ENCODE measurements around the gene VWCE.
"Not testable (repeated sequence)": the region's sequence is repeated elsewhere in the genome, so short reads cannot be mapped to it uniquely, and the experiment has no call there.

VWCE gene

DNA sequence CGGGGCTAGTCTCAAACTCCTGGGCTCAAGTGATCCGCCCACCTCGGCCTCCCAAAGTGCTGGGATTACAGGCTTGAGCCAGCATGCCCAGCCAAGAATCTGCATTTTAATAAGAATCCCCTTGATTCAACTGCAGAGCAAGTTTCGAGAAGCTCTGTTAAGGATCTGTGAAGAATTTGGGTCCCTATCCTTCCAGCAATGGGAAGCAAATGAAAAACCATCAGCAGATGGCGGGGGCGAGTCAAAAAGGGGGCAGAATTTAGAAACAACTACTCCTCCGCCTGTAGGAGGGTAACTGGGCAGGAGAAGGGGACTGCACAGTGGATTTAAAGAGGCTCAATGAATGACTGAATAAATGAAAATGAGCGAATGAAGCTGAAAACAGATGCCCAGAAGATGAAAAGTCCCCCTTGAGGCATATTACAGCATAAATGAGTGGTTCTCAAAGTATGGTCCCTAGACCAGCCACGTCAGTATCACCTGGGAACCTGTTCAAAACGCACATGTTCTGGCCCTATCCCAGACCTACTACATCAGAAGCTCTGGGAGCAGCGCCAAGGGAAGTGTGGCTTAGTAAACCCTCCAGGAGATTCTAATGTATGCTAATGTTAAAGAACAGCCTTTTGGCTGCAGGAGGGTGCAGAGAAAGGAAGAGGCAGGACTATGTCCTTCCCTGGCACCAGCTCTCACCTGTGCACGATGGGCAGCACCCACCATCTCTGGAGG is 15.0 kb downstream of the VWCE start:
- no peak for DNase-seq

DNA sequence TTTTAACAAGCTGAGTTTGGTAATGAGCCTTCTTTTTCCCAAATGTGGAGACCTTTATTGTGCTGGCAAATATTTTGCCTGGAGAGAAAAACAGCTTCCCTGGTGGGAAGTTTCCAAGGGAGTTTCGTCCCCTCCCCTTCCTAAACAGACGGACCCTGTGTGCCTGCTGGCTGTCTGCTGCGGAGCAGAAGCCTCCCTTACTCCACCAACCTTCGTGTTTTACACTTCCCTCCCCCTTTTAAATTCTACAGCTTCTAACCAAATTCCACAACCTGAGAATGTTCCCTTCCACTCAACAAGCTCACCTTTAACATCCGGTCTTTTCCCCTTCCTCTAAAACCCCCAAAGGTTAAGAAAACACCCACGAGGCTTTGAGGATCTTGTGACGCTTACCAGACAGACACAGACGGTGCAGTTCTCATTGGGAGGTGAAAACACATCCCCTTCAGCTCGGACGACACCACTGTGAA is 17.1 kb downstream of the VWCE start:
- DNase-seq = no peak

DNA sequence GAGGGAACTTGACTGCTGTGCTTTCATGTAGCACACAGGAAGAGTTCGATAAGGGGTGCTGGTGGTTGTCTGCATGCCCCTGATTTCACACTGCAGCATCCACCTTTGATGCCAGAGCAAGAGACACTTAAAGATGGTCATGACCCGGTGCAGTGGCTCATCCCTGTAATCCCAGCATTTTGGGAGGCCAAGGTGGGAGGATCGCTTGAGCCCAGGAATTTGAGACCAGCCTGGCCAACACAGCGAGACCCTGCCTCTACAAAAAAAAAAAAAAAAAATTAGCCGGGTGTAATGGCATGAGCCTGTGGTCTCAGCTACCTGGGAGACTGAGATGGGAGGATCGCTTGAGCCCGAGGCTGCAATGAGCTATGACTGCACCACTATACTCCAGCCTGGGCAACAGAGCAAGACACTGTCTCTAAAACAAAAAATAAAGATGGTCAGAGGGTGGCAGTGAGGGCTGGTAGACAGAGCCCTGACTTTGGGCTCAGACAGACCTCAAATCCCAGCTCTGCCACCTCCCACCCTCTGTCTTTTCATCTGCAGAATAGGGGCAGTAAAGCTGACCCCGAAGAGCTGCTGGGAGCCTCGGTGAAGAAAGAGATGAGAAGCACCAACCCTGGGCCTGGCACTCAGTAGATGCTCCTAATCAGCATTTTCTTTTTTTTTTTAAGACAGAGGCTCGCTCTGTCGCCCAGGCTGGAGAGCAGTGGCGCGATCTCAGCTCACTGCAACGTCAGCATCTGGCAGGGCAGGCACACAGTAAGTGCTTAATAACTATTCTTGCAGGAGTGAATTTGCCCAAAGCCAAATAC is 17.7 kb downstream of the VWCE start:
- no peak for DNase-seq

DNA sequence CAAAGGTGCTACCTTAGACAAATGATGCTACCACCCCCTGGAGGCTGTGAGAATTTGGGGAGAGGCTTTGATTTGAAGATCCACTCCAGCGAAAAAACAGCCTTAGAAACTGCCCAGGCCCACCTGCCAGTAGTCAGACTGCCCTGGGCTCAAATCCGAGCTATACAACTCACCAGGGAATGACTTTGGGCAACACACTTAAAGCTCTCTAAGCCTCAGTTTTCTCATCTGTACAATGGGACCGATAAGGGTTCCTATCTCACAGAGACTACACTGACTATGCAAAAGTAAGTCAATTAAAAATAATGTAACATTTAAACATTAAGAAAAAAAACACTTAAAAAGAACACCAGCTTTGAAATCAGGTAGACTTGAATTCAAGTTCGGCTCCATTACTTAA is 19.9 kb downstream of the VWCE start:
- DNase-seq = no peak

DNA sequence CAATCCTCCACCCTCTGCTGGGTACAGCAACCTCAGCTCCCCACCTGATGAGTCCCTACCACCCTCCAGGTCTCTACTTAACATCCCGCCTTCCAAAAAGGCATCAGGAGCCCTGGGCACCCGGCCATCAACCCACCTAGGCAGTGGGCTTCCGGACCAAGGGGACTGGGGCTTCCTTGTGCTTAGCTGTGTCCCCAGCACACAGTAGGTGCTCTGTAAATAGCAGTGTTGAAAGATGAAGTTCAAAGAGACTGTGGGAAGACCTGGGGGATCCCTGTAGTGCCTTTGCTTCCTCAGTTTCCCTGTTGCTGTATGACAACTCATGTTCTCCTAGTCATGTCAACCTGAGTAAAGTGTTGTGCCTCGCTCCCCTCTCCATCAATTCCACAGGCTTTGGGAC is 21.0 kb downstream of the VWCE start:
- DNase-seq = no peak

DNA sequence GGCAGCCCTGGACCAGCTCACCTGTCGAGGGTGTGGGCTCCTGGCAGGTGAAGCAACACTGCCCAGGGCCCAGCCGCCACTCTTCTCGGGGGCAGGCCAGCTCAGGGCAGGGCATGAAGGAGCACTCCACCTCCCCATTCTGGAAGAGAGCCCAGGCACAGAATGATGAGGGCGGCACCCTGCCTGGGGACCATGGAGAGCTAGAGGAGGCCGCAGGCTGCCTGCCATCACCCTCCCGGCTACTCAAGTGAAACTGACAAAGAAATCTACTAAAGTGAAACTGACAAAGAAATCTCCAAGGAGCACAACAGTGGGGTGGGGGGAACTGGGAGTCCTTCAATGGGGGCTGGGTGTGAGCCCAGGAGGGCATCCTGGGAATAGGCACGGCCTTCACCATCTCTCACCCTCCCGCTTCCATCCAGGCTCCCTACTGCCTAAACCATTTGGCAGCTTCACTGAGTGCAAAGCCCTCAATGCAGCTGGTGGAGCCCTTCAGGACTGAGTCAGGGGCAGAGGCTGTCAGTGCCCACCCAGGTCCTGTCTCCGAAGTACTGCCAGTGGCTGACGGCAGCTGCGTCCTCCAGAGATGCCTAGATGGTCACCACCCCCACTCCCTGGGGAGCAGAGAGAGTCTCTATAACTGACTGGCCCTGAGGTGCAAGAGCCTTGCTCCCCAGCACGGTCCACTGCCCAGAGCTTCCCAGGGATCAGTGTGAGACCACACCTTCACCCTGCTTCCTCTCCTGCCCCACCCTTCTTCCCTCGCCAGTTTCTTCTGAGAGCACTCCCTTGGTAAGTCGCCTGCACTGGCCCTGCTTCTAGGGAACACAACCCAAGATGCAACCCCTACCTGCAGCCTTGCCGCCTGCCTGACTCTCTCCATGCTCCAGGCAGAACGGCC is 21.7 kb downstream of the VWCE start:
- DNase-seq = no peak

DNA sequence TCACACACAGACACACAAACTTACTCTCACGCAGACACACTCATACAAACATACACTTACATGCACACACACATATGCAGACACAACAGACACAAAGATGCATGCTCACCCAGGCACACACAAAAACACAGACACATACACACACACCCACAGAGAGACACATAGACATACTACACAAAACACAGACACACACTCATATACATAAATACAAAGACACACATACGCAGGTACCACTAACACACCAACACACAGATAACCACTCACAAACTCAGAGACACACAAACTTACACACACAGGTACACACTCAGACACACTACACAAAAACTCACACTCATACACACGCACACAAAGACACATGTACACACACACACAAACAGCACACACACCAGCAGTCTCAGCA is 22.4 kb downstream of the VWCE start:
- DNase-seq = no peak

DNA sequence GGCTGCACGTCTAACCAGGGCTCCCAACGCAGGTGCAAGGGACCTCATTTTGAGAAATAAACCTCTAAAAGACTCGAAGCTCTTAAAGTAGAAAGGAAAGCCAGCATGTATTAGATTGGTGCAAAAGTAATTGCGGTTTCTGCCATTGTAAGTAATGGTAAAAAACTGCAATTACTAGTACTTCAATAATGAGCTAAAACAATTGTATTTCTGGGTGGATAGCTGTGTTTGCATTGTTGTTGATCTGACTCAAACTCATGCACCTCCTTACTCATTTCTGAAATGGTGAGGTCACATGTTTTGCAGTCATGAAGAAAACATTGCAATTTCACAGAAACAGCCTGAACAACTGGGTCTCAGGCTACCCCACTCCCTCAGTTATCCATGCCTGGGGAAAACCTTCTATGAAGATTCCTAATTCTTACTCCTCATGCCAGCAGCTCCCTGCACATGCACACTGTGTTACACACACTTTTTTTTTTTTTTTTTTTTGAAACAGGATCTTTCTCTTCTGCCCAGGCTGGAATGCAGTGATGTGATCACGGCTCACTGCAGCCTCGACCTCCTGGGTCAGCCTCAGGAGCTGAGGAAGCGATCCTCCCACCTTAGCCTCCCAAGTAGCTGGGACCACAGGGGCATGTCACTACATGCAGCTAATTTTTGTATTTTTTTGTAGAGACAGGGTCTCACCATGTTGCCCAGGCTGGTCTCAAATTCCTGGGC is 24.6 kb downstream of the VWCE start:
- DNase-seq = no peak

DNA sequence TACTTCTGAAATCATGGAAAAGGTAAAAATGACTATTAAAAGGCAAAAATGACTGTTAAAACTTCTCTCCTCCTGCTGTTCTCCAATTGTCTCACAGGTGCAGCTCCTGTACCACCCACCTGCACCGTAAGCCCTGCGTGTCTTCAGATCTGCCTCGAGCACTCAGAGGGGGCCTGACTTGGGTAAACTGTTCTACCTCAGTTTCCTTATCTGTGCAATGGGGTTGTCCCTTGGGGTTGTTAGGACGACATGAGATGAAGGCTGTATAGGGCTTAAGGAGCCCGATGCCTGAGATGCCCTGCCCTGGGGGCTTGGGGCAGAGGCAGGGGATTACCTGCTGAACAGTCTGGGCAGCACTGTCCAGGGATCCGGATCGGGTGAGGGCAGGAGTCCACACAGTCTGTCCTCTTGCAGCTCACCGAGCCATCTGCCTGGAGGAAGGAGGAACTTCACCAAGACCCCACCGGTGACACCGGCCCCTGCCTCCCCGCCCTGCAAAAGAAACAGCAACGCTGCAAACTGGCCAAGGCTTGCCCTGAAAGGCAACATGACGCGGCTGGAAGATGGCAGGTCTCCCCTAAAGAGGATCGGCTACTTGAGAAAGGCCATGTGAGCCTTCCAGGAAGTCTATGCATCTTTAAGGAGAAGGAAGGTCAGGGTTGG is 26.4 kb downstream of the VWCE start:
- no peak for DNase-seq

DNA sequence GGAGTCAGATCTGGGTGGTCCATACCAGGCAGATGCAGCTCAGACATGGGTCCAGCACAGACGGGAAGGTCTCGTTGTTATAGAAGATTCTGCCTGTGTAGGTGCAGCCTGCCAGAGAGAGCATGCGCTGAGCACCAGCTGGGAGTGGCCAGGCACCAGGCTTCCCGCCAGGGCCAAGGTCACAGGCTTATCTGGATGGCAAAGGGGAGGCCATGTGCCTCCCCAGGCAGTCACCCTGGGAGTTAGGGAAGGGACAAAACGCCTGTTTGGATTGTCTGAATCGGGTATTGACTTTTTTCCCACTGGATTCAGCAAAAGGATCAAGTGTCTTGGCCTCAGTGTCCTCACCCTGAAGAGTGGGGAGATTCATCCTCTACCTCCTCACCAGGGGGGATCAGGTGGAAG is 27.7 kb downstream of the VWCE start:
- DNase-seq = no peak

DNA sequence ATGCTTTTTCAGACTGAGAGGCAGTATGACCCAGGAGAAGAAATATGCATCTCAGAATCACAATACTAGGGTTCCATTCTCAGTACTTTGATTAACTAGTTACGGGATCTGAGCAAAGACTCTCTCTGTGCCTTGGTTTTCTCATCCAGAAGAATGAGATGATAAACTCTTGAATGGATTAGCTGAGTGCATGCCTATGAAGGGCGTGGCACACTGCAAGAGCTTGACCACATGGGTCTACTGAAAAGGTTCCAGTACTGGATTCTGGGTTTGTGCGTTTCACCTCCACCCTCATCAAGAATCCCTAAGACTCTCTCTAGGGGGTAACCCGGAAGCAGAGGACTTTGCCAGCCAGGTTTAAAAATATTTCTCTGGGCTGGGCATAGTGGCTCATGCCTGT is 28.5 kb downstream of the VWCE start:
- no peak for DNase-seq

DNA sequence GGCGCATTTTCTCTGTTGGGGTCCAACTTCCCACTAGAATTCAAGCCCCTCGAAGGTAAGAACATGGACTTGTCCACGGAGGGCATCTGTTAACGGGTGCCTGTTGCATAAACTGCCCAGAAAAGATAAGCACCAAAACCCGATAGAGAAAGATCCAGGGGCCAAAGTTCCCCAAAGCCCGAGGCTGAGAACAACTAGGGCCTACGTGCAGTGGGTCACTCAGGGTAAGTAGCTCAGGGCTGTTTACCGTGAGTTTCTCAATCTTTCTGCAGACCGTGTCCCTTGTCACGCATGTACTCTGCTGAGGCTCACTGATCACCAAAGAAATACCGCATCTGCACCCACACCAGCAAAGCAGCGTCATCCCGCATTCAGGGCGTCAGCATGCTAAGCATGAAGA is 29.8 kb downstream of the VWCE start:
- DNase-seq = no peak

DNA sequence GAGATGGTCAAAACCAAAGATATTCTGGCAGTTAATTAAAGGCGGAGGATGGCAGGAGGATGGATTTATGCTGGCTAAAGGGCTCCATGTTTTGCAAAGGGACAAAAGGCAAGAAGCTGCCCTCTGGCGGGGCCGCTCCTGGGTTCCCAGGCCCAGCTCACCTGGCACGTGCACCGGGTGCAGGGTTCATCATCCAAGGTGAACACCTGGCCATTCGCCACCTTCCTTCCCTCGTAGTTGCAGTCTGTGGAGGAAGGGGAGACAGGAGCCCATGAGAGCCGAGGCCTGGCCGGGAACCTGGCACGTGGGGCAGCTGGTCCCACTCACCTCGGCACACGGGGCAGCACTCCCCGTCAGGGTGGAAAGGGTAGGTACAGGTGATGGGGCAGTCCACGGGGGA is 30.3 kb downstream of the VWCE start:
- no peak for DNase-seq

DNA sequence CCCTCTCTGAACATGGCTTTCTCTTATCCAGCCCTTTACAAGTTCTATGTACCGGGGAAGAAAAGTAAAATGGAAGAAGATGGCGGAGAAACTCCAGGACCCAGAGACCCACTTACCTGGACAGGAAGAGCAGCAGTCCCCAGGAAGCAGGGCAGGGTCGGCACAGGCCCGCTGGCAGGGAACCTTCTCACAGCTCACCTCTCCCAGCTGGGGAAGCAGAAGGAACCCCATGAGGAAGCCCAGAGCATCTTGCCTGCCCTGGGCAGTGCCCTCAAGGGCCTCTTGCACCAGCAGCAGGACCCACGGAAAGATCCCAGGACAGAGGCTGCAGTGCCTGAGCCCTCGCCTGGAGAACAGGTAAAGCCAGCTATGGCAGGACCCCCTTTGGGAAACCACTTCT is 30.7 kb downstream of the VWCE start:
- DNase-seq = no peak

DNA sequence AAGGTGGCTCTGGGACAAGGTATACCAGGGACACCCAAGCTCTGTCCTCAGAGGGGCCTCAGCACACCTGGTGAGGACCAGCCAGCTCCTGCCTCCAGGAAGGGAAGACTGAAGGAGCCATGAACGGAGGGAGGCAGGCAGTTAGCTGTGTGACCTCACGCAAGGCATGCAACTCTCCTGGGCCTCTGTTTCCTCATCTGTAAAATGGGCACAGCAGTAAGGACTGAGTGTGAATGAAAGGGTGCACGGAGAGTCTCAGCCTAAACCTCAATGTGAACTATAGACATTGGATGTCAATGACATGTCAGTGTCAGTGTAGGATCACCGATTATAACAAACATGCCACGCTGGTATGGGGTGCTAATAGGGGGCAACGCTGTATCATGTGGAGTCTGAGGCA is 35.8 kb downstream of the VWCE start:
- DNase-seq = no peak

DNA sequence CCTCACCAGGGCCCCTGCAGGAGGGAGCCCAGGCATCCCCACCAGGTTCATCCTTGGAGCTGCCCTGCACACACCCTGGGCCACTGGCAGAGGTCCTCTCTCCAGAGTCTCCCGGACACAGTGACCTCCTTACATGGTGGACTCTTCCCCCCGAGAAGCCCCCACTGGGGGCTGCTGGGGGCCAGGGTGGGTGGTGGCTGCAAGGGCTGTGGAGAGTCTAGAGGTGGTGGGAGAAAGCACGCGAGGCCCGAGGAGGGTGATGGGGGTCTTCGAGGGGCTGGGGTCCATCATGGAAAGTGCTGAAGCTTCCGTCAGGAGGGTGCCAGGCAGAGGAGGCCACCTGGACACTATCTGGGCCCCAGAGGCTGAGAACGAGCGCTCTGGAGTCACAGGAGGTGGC is 36.6 kb downstream of the VWCE start:
- no peak for DNase-seq

DNA sequence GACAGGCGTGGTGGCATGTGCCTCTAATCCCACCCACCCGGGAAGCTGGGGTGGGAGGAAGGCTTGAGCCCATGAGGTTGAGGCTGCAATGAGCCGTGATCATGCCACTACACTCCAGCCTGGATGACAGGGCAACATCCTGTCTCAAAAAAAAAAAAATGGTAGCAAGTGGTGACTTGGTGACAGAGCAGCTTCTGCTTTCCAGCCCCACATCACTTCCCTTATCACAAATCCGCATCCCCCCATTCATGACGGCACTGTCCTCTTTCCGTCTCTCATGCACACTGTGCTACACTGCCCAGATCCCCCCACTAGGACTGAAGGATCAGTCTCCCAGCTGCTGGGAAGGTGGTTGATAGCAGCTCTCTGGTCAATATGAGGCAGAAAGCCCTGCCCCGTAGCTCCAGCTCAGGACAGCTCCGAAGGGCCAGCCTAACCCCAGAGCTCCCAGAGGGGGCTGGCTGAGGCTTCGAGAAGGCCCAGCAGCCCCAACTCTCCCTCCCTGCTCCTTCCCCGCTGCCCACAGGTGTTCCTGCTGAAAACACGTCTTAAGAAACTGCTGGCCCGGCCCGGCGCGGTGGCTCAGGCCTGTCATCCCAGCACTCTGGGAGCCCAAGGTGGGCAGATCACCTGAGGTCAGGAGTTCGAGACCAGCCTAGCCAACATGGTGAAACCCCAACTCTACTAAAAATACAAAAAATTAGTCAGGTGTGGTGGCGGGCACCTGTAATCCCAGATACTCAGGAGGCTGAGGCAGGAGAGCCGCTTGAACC is 38.2 kb downstream of the VWCE start:
- DNase-seq = no peak

DNA sequence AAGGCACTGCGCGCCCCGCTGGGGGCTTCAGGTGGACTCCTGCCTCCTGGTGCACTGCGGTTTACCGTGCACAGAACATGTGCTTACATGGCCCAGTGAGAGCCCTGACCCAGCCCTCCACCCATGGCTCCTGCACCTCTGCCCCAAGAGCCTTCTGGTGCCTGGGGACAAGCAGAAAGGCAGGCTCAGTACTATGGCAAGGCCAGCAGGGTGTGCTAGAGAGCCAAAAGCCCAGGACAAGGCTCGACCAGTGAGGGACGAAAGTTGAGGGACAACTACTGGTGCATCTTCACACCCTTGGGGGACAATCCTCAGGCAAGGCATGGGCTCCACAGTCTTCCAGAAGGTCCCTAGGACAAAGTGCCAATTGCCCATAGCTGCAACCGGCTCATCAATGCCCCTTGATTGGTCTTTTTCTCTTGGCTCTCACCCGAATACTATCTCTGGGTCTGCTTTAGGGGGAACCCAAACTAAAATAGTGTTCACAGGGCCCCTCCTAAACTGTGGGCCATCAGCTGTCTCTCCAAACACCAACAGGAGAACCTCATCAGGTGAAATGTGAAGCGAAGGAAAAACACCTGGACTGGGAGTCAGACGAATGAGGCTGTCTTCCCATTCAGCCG is 40.6 kb downstream of the VWCE start:
- peak; percentile 92 for DNase-seq

DNA sequence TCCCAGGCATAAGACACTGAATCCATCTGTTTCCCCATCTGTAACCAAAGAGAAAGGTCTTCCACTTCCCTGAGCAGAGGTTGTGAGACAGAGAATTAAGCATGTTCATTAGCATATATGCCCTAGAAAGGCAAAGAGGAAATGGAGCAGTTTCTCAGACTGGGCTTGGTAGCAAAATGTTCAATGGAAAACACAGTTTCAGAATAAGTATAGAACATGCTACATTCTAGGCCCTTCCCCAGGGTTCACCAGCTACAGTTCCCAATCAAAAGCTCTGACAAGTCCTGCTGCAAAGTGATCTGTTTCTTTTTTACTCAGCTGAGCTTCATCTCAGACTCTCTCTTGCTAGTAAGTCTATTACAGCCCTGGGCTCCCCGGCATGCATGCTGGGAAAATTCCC is 42.8 kb downstream of the VWCE start:
- DNase-seq = not testable (repeated sequence)

DNA sequence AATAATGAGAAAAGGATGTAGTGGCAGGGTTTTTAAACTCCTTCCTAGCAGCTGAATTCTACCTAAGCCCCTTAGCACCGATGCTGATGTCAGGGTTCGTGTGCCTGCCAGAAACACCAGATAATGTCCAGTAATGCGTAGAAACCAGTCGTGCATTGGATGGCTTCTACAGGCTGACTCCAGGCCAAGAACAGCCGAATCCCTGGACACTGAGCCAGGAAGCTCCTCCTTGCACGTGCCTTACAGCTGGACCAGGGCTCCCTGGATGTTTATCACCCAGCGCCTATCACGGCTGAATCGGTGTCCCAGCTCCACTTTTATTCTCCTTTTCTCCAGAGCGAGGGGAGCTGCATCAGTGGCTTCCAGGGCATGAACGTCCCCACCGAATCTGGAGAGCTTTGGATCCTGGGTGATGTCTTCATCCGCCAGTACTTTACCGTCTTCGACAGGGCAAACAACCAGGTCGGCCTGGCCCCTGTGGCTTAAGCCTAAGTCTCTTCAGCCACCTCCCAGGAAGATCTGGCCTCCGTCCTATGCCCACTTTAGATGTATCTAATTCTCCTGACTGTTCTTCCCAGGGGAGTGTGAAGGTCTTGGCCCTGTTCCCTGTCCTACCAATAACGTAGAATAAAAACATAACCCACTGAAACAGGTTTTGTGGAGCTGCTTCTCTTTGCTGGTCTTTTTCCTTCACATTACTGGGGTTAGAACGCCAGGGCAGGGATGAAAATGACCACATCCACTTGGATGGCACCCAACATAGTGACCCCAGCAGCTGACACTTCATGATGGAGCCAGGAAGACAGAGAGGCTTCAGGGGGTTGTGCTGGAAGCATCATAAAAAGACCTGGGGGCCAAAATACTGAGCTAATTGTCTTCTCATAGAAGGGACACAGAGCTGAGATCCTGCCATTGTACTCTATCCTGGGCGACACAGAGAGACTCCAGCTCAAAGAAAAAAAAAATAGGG is 44.0 kb downstream of the VWCE start:
- DNase-seq = not testable (repeated sequence)

All from 8988T (cell line).